Limb (tissue), 2 donors: ENCODE results near the gene RPL29.
A peak's percentile ranks its signal among the peaks of the same experiment; 100 is the strongest.
"Not testable (repeated sequence)": the region's sequence is repeated elsewhere in the genome, so short reads cannot be mapped to it uniquely, and the experiment has no call there.

ENCODE experiments used
- DNase-seq, 2 donors: peaks; one replicate each; pipeline ENCODE4 v3.0.0-alpha.2; 2016; ENCODE audit errors: extremely low spot score in 2 of 2

Gene RPL29

GRCh38 chr3:51995346-51996163 lies at the start of gene RPL29:
TSS of gene RPL29 (minus strand) at chr3:51995895. CDS start at chr3:51995461, 434 bp downstream.
- peak; percentile 95 for DNase-seq

- DNase-seq = no peak
These were observed 49.3 kb upstream of the RPL29 start for GRCh38 chr3:52044869-52045619.

GRCh38 chr3:52043750-52044149 lies 48.1 kb upstream of the RPL29 start:
- DNase-seq = no peak

GRCh38 chr3:52043039-52043438 lies 47.3 kb upstream of the RPL29 start:
- not testable (repeated sequence) for DNase-seq

- DNase-seq = no peak
These were observed 45.5 kb upstream of the RPL29 start for GRCh38 chr3:52041118-52041731.

GRCh38 chr3:52040600-52040999 lies 44.9 kb upstream of the RPL29 start:
- no peak for DNase-seq

GRCh38 chr3:52039846-52040245 lies 44.2 kb upstream of the RPL29 start:
- peak in 1 of 2 donors; percentile 72 for DNase-seq

- DNase-seq = no peak
These were observed 43.7 kb upstream of the RPL29 start for GRCh38 chr3:52039426-52039825.

- no peak for DNase-seq
These were observed 42.5 kb upstream of the RPL29 start for GRCh38 chr3:52038227-52038626.

GRCh38 chr3:52037291-52037690 lies 41.6 kb upstream of the RPL29 start:
- no peak for DNase-seq

- DNase-seq = no peak
These were observed 41.1 kb upstream of the RPL29 start for GRCh38 chr3:52036829-52037228.

GRCh38 chr3:52036222-52036694 lies 40.6 kb upstream of the RPL29 start:
- no peak for DNase-seq

GRCh38 chr3:52034651-52035050 lies 39.0 kb upstream of the RPL29 start:
- no peak for DNase-seq

GRCh38 chr3:52034212-52034611 lies 38.5 kb upstream of the RPL29 start:
- no peak for DNase-seq

GRCh38 chr3:52033748-52034147 lies 38.1 kb upstream of the RPL29 start:
- DNase-seq = not testable (repeated sequence)

GRCh38 chr3:52032702-52033408 lies 37.2 kb upstream of the RPL29 start:
- no peak for DNase-seq

- no peak for DNase-seq
These were observed 36.2 kb upstream of the RPL29 start for GRCh38 chr3:52031896-52032295.

GRCh38 chr3:52030714-52031310 lies 35.1 kb upstream of the RPL29 start:
- DNase-seq = no peak

GRCh38 chr3:52029535-52029934 lies 33.8 kb upstream of the RPL29 start:
- DNase-seq = no peak

GRCh38 chr3:52029053-52029452 lies 33.4 kb upstream of the RPL29 start:
- DNase-seq = no peak

- no peak for DNase-seq
These were observed 32.9 kb upstream of the RPL29 start for GRCh38 chr3:52028572-52028971.
